Nephron (organoid): ENCODE data around the gene SUPT5H.

Source experiments
- H3K27ac Mint-ChIP-seq, 3 experiments: 2 replicates each; pipeline ENCODE4 v1.8.0; 2020; ENCODE audit warnings: mixed read lengths in 3 of 3, mild to moderate bottlenecking in 2 of 3, moderate library complexity in 1 of 3
- H3K27me3 Mint-ChIP-seq: 2 replicates; pipeline ENCODE4 v1.8.0; 2021; ENCODE audit warnings: low read depth, mild to moderate bottlenecking, moderate library complexity, mixed read lengths
- H3K36me3 Mint-ChIP-seq: 2 replicates; pipeline ENCODE4 v1.8.0; 2020; ENCODE audit warnings: low read depth, mixed read lengths
- H3K4me1 Mint-ChIP-seq: 2 replicates; pipeline ENCODE4 v1.8.0; 2020; ENCODE audit warnings: mixed read lengths
- H3K4me3 Mint-ChIP-seq, 3 experiments: 2 replicates each; pipeline ENCODE4 v1.8.0; 2020; ENCODE audit warnings: mild to moderate bottlenecking in 3 of 3, mixed read lengths in 3 of 3, moderate library complexity in 2 of 3
- H3K9me3 Mint-ChIP-seq: 2 replicates; pipeline ENCODE4 v1.8.0; 2020; ENCODE audit warnings: mixed read lengths
- TF ChIP-seq, protein P1 (sequence below), 3 experiments: fragments of 200-600 bp; sonication (generic); IDR thresholded peaks; one replicate each; pipeline ENCODE4 v1.5.0; 2021; ENCODE audit warnings: antibody characterized with exemption in 3 of 3; ENCODE audit not compliant: unreplicated experiment in 3 of 3

Gene SUPT5H

GRCh38 chr19:39411832-39412099, 33.6 kb upstream of the SUPT5H start:
- Mint-ChIP-seq H3K4me1 (peaks cover 36% of the 10 kb centered on the region), H3K27me3 (peaks cover 5% of the 10 kb centered on the region), H3K4me3 (peak overlapping the region; percentile 97 to 99 (median 97)), H3K27ac (peak overlapping the region; percentile 91 to 98 (median 96)), H3K9me3 (no peaks in the 10 kb centered on the region), H3K36me3 (peaks cover 14% of the 10 kb centered on the region)
- TF ChIP-seq, protein P1, sequence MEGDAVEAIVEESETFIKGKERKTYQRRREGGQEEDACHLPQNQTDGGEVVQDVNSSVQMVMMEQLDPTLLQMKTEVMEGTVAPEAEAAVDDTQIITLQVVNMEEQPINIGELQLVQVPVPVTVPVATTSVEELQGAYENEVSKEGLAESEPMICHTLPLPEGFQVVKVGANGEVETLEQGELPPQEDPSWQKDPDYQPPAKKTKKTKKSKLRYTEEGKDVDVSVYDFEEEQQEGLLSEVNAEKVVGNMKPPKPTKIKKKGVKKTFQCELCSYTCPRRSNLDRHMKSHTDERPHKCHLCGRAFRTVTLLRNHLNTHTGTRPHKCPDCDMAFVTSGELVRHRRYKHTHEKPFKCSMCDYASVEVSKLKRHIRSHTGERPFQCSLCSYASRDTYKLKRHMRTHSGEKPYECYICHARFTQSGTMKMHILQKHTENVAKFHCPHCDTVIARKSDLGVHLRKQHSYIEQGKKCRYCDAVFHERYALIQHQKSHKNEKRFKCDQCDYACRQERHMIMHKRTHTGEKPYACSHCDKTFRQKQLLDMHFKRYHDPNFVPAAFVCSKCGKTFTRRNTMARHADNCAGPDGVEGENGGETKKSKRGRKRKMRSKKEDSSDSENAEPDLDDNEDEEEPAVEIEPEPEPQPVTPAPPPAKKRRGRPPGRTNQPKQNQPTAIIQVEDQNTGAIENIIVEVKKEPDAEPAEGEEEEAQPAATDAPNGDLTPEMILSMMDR (IDR thresholded peaks at IDR 0.05; ENCODE audit: unreplicated experiment in 3 of 3) = peak; percentile 96 to 98 (median 97)

DNA sequence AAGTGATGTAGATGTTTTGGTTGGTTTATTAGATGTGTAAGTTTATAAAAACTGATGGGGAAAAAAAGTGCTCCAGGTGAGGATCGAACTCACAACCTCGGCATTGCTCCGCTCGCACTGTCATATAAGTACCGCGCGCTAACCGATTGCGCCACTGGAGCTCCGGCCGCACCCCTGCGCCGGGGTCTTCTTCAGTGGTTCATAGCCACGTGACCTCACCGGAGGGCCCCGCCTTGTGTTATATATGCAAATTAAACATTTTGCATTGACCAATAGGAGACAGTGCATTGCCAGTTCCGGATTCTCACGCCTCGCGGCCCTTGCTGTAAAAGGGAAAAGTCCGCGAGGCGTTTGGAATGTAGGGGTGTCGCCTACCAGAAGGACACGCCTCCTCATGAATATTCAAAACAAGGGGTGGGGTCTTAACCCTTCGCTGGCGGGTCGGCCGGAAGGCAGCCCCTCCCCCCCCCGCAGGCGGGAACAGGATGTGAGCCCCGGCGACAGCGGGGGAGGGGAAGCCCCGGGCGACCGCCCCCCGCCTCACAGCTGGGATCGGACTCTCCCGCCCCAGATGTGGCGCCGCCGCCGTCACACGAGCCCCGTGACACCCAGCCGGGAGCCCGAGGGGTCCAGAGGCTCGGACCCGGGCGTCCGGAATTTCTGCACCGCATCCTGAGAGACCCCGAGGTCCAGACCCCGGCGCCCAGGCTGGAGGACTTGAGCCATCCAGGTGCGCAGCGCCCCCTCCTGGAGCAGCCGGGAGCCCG, 33.1 kb upstream of the SUPT5H start, which contains the start of gene PLEKHG2:
Gene PLEKHG2, plus strand, starts transcription at position 570 of the 767 bp plus-strand sequence. CDS start 1,418 bp downstream, outside the sequence.
- H3K27ac Mint-ChIP-seq = peak within 1 kb of the TSS; percentile 93 to 98 (median 96)
- peaks cover 36% of the 10 kb centered on the region for H3K4me1 Mint-ChIP-seq
- no peaks in the 10 kb centered on the region for H3K9me3 Mint-ChIP-seq
- TF ChIP-seq, protein P1 (IDR thresholded peaks at IDR 0.05; ENCODE audit: unreplicated experiment in 3 of 3) = peak in 2 of 3 experiments; percentile 85 to 96
- H3K4me3 Mint-ChIP-seq = peak within 1 kb of the TSS; percentile 97 to 99 (median 97)
- H3K36me3 Mint-ChIP-seq = peaks cover 16% of the 10 kb centered on the region
- H3K27me3 Mint-ChIP-seq = peaks cover 5% of the 10 kb centered on the region

DNA sequence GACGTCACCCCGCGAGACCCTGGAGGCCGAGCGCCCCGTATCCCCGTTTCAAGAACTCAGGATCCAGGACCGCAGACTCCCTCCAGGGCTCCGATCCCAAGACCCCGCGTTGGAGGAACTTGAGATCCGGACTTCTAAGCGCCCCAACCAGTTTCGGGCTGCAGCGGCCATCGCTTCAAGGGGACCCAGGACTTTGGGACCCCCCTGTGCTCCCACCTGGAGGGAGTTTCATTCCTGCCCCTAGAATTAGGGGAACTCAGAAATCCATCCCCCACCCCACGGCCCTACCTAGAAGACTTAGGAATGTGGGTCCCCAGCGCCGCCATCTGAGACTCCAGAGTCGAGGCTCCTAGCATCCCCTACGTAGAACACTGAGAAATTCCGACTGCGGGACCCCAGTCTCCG, 32.5 kb upstream of the SUPT5H start:
- Mint-ChIP-seq H3K27me3 (peaks cover 5% of the 10 kb centered on the region), H3K9me3 (no peaks in the 10 kb centered on the region), H3K27ac (peak overlapping the region; percentile 90 to 98 (median 91)), H3K4me3 (peak overlapping the region; percentile 97 to 99 (median 97)), H3K4me1 (peaks cover 36% of the 10 kb centered on the region), H3K36me3 (peaks cover 22% of the 10 kb centered on the region)
- TF ChIP-seq, protein P1 (IDR thresholded peaks at IDR 0.05; ENCODE audit: unreplicated experiment in 3 of 3) = peak in 2 of 3 experiments; percentile 47 to 84

DNA sequence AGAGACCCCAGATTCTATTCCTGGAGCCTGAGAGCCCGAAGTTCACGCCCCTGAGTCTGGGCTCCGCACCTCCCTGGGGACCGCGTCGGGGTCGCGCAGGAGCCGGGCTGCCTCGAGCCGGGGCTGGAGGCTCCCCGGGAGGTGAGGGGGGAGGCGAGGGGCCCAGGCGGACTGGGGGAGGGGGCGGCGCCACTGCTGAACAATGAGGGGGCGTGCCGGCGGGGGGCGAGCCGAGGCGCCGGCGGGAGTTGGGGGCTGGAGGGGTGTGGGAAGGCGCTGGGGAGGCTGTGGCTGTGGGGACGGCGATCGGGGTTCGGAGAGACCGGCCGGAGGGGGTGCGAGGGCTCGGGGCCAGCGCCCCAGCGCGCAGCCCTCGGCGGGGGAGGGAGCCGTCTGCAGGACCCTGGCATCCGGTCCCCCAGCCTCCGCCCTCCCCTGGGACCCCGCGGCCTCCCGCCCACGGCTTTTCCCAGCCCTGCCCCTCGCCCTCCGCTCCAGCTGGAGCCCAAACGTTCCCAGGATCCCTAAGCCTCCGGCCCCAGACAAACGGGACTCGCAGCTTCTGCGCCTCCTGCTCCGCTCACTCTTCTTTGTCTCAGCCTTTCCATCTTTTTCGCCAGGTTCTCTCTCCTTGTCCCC, 32.0 kb upstream of the SUPT5H start:
- peak overlapping the region; percentile 93 to 98 (median 94) for H3K27ac Mint-ChIP-seq
- peaks cover 36% of the 10 kb centered on the region for H3K4me1 Mint-ChIP-seq
- H3K36me3 Mint-ChIP-seq = peaks cover 26% of the 10 kb centered on the region
- TF ChIP-seq, protein P1 (IDR thresholded peaks at IDR 0.05; ENCODE audit: unreplicated experiment in 3 of 3) = no peak
- peaks cover 5% of the 10 kb centered on the region for H3K27me3 Mint-ChIP-seq
- H3K9me3 Mint-ChIP-seq = no peaks in the 10 kb centered on the region
- peak overlapping the region; percentile 97 to 99 (median 97) for H3K4me3 Mint-ChIP-seq

- Mint-ChIP-seq H3K4me1 (peaks cover 30% of the 10 kb centered on the region), H3K27ac (peak overlapping the region; percentile 93 to 98 (median 94)), H3K27me3 (peaks cover 5% of the 10 kb centered on the region), H3K36me3 (peaks cover 32% of the 10 kb centered on the region), H3K4me3 (peak overlapping the region; percentile 97 to 99 (median 97)), H3K9me3 (no peaks in the 10 kb centered on the region)
- TF ChIP-seq, protein P1 (IDR thresholded peaks at IDR 0.05; ENCODE audit: unreplicated experiment in 3 of 3) = no peak
These were observed 31.3 kb upstream of the SUPT5H start for GRCh38 chr19:39413911-39414608.
